B cell (primary cell): ENCODE measurements around the gene ACTL8.

Experiments
- CTCF ChIP-seq: fragments of 200-600 bp; IDR thresholded peaks from one replicate; pipeline ENCODE4 v1.8.0; 2022; ENCODE audit warnings: antibody characterized with exemption, mild to moderate bottlenecking
- EZH2 ChIP-seq: IDR thresholded peaks from 2 replicates; pipeline ENCODE4 v1.6.1; 2012; ENCODE audit warnings: borderline replicate concordance, low read depth, mild to moderate bottlenecking, moderate library complexity, low read length; ENCODE audit not compliant: insufficient read depth, poor library complexity, severe bottlenecking

DNA sequence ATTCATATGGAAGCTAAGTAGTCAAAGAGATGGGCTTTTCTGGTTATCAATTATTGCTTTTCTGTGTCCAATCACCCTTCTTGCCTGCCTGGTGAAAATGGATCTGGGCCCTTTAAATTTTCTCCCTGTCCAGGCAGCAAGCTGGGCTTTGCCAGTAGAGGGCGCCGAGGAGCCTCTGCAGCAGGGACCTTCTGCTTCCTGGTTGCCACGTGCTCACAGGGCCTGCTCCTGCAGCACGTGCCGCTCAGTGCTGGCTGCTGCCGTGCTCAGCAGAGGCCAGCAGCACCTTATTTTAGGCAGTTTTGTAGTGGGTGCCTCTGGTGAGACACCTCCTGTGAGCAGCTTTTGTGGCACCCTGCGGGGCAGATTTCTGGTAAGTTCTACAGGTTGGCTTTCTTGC, 4.0 kb downstream of the ACTL8 start:
- TF ChIP-seq CTCF, result no peak
- no peak for TF ChIP-seq EZH2
